Caco-2 (cell line): ENCODE measurements around the gene ZNF483. TPM values are rescaled to one million over a fixed set of nuclear protein-coding genes. Genes with fewer than 3 reads are reported as not detected.
A peak's percentile ranks its signal among the peaks of the same experiment; 100 is the strongest.
"Not testable (repeated sequence)": the region's sequence is repeated elsewhere in the genome, so short reads cannot be mapped to it uniquely, and the experiment has no call there.

Experiments used
- BruUV-seq: library from RNA; stranded (reverse); fragments of 400-500 nt; replicated peaks from 2 replicates; lab custom pipeline; 2021; lab: Mats Ljungman, UMichigan
- CTCF ChIA-PET: fragments of 300-600 bp; sonication (Branson Sonifier 250); formaldehyde crosslinking; loops from one replicate; lab custom pipeline; 2022; ENCODE audit warnings: antibody characterized with exemption; lab: Charles Lee
- POLR2A ChIA-PET: fragments of 300-600 bp; sonication (Branson Sonifier 250); formaldehyde crosslinking; loops from one replicate; lab custom pipeline; 2022; ENCODE audit warnings: antibody characterized with exemption; lab: Charles Lee
- DNase-seq, 2 experiments: peaks; one replicate each; pipeline versions ENCODE4 v3.0.0 to v3.0.0-alpha.2; 2020 to 2022
- H3K27me3 ChIP-seq: replicated peaks from 2 replicates; pipeline ENCODE4 v1.6.0; 2011; ENCODE audit warnings: low read length; ENCODE audit not compliant: control insufficient read depth, insufficient read depth
- H3K36me3 ChIP-seq: 2 replicates; pipeline ENCODE4 v1.5.1; 2011; ENCODE audit warnings: low read length; ENCODE audit not compliant: control insufficient read depth, insufficient read depth
- H3K4me1 ChIP-seq: fragments of 250-450 bp; sonication (Bioruptor Pico); 2 replicates; pipeline ENCODE4 v1.5.1; 2020; ENCODE audit warnings: mild to moderate bottlenecking
- H3K4me3 ChIP-seq: 2 replicates; pipeline ENCODE4 v1.5.1; 2011; ENCODE audit warnings: low read depth, mild to moderate bottlenecking, control low read depth, low read length
- H3K9me3 ChIP-seq: fragments of 250-450 bp; sonication (Bioruptor Pico); 2 replicates; pipeline ENCODE4 v1.5.1; 2020; ENCODE audit warnings: mild to moderate bottlenecking, moderate library complexity
- H3K27ac Mint-ChIP-seq: one replicate; pipeline ENCODE4 v1.8.0; 2022; ENCODE audit warnings: mixed read lengths; ENCODE audit not compliant: unreplicated experiment
- H3K27me3 Mint-ChIP-seq: one replicate; pipeline ENCODE4 v1.8.0; 2022; ENCODE audit warnings: mixed read lengths; ENCODE audit not compliant: insufficient read depth, unreplicated experiment
- H3K36me3 Mint-ChIP-seq: one replicate; pipeline ENCODE4 v1.8.0; 2022; ENCODE audit warnings: mild to moderate bottlenecking, mixed read lengths; ENCODE audit not compliant: insufficient read depth, unreplicated experiment
- H3K4me1 Mint-ChIP-seq: one replicate; pipeline ENCODE4 v1.8.0; 2022; ENCODE audit warnings: low read depth, mixed read lengths; ENCODE audit not compliant: unreplicated experiment
- H3K4me3 Mint-ChIP-seq: one replicate; pipeline ENCODE4 v1.8.0; 2022; ENCODE audit warnings: mild to moderate bottlenecking, moderate library complexity, mixed read lengths; ENCODE audit not compliant: unreplicated experiment
- H3K9me3 Mint-ChIP-seq: one replicate; pipeline ENCODE4 v1.8.0; 2022; ENCODE audit warnings: mixed read lengths; ENCODE audit not compliant: unreplicated experiment
- intact Hi-C: fragments of 100-400 bp; cut with micrococcal nuclease; formaldehyde crosslinking; loops from one replicate; pipeline ENCODE4 v1.10.0; 2022; ENCODE audit not compliant: unreplicated experiment
- total RNA-seq: library from RNA; stranded (reverse); gene quantifications from 2 replicates; pipeline ENCODE4 v1.2.3, GENCODE V29; 2022
- TF ChIP-seq, protein P1 (sequence below), 2 experiments: fragments of 200-600 bp in 1 of 2; IDR thresholded peaks; 1 replicate in 1 of 2; 2 replicates in 1 of 2; pipeline versions ENCODE4 v1.5.1 to v1.8.0; 2011 to 2022; ENCODE audit warnings: antibody characterized with exemption in 1 of 2, control low read depth in 1 of 2, inconsistent platforms in 1 of 2, low read depth in 1 of 2, low read length in 1 of 2, mild to moderate bottlenecking in 1 of 2, moderate library complexity in 1 of 2; ENCODE audit not compliant: insufficient read depth in 1 of 2, severe bottlenecking in 1 of 2, unreplicated experiment in 1 of 2

Gene ZNF483
- total RNA-seq, 1 experiment from 2014 or later, result not detected

- H3K27me3 ChIP-seq, result no peaks in the 10 kb centered on the region
- no peaks in the 10 kb centered on the region for H3K4me1 ChIP-seq
- intact Hi-C loops, result no loop called here
- no peak for DNase-seq
- BruUV-seq, result no TSS peak
- H3K27me3 Mint-ChIP-seq, result no peaks in the 10 kb centered on the region
- peaks cover 20% of the 10 kb centered on the region for H3K9me3 Mint-ChIP-seq
- H3K27ac Mint-ChIP-seq, result no peak overlapping the region
- POLR2A ChIA-PET, result no interaction called here
- H3K4me1 Mint-ChIP-seq, result no peaks in the 10 kb centered on the region
- H3K36me3 ChIP-seq, result no peaks in the 10 kb centered on the region
- H3K36me3 Mint-ChIP-seq, result peaks cover 17% of the 10 kb centered on the region
- CTCF ChIA-PET, result no interaction called here
- peaks cover 18% of the 10 kb centered on the region for H3K9me3 ChIP-seq
- TF ChIP-seq, protein P1, sequence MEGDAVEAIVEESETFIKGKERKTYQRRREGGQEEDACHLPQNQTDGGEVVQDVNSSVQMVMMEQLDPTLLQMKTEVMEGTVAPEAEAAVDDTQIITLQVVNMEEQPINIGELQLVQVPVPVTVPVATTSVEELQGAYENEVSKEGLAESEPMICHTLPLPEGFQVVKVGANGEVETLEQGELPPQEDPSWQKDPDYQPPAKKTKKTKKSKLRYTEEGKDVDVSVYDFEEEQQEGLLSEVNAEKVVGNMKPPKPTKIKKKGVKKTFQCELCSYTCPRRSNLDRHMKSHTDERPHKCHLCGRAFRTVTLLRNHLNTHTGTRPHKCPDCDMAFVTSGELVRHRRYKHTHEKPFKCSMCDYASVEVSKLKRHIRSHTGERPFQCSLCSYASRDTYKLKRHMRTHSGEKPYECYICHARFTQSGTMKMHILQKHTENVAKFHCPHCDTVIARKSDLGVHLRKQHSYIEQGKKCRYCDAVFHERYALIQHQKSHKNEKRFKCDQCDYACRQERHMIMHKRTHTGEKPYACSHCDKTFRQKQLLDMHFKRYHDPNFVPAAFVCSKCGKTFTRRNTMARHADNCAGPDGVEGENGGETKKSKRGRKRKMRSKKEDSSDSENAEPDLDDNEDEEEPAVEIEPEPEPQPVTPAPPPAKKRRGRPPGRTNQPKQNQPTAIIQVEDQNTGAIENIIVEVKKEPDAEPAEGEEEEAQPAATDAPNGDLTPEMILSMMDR (IDR thresholded peaks at IDR 0.05; ENCODE audit: insufficient read depth in 1 of 2, low read depth in 1 of 2, low read length in 1 of 2, severe bottlenecking in 1 of 2, unreplicated experiment in 1 of 2), result no peak
- no peak overlapping the region for H3K4me3 Mint-ChIP-seq
- no peak overlapping the region for H3K4me3 ChIP-seq
Measured at GRCh38 chr9:111559000-111559610, 34.1 kb downstream of the ZNF483 start.

DNA sequence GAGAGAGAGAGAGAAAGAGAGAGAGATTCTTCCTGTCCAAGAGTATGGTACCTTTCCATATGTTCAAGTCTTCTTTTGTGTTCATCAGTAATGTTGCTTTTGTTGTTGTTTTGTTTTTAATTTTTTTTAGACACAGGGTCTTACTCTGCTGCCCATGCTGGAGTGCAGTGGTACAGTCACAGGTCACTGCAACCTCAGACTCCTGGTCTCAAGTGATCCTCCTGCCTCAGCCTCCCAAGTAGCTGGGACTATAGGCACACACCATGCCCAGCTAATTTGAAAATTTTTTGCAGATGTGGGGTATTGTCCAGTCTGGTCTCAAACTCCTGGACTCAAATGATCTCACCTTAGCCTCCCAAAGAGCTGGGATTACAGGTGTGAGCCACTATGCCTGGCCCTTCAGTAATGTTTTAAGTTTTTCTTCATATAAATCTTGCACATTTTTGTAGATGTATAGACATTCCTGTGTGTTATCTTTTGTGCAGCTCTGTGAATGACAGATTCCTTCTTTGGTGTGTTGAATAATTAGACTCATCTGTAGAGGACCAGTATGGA lies 36.3 kb downstream of the ZNF483 start:
- Mint-ChIP-seq H3K4me3 (no peak overlapping the region), H3K27ac (no peak overlapping the region), H3K9me3 (peaks cover 10% of the 10 kb centered on the region), H3K4me1 (no peaks in the 10 kb centered on the region), H3K27me3 (no peaks in the 10 kb centered on the region), H3K36me3 (peaks cover 18% of the 10 kb centered on the region)
- intact Hi-C loops, result no loop called here
- BruUV-seq, result no TSS peak
- Histone ChIP-seq H3K36me3 (no peaks in the 10 kb centered on the region; the same call in 1 of the 2 replicates), H3K9me3 (peaks cover 12% of the 10 kb centered on the region), H3K27me3 (no peaks in the 10 kb centered on the region), H3K4me3 (no peak overlapping the region), H3K4me1 (no peaks in the 10 kb centered on the region)
- TF ChIP-seq, protein P1 (IDR thresholded peaks at IDR 0.05; ENCODE audit: insufficient read depth in 1 of 2, low read depth in 1 of 2, low read length in 1 of 2, severe bottlenecking in 1 of 2, unreplicated experiment in 1 of 2), result no peak
- no peak for DNase-seq
- ChIA-PET POLR2A (no interaction called here), CTCF (no interaction called here)

- intact Hi-C loops, result no loop called here
- no peaks in the 10 kb centered on the region for H3K27me3 ChIP-seq
- peaks cover 48% of the 10 kb centered on the region for H3K9me3 Mint-ChIP-seq
- no peak overlapping the region for H3K27ac Mint-ChIP-seq
- no peaks in the 10 kb centered on the region for H3K4me1 ChIP-seq
- no peak overlapping the region for H3K4me3 Mint-ChIP-seq
- POLR2A ChIA-PET, result no interaction called here
- peaks cover 26% of the 10 kb centered on the region for H3K9me3 ChIP-seq
- peaks cover 57% of the 10 kb centered on the region for H3K36me3 Mint-ChIP-seq
- no peak for DNase-seq
- no peaks in the 10 kb centered on the region for H3K27me3 Mint-ChIP-seq
- no peak overlapping the region for H3K4me3 ChIP-seq
- peaks cover 10% of the 10 kb centered on the region for H3K36me3 ChIP-seq
- TF ChIP-seq, protein P1 (IDR thresholded peaks at IDR 0.05; ENCODE audit: insufficient read depth in 1 of 2, low read depth in 1 of 2, low read length in 1 of 2, severe bottlenecking in 1 of 2, unreplicated experiment in 1 of 2), result no peak
- no TSS peak for BruUV-seq
- CTCF ChIA-PET, result no interaction called here
- H3K4me1 Mint-ChIP-seq, result no peaks in the 10 kb centered on the region
Measured at GRCh38 chr9:111566234-111566633, 41.3 kb downstream of the ZNF483 start.

DNA sequence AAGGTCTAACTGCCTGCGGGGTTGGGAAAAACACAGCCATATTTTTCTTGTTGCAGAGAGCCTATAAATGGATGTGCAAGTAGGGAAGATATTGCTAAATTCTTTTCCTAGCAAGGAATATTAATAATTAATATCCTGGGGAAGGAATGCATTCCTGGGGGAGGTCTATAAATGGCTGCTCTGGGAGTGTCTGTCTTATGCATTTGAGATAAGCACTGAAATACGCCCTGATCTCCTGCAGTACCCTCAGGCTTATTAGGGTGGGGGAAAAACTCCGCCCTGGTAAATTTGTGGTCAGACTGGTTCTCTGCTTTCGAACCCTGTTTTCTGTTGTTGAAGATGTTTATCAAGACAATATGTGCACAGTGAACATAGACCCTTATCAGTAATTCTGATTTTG lies 43.1 kb downstream of the ZNF483 start:
- CTCF ChIA-PET, H3K4me3 ChIP-seq, BruUV-seq, POLR2A ChIA-PET, intact Hi-C loops, H3K27me3 Mint-ChIP-seq, H3K4me3 Mint-ChIP-seq, H3K4me1 ChIP-seq, H3K27ac Mint-ChIP-seq, H3K27me3 ChIP-seq, H3K4me1 Mint-ChIP-seq: not testable (repeated sequence)
- DNase-seq, result peak in 1 of 2 experiments; percentile 35
- peaks cover 13% of the 10 kb centered on the region for H3K36me3 ChIP-seq
- H3K9me3 ChIP-seq, result peaks cover 26% of the 10 kb centered on the region
- H3K9me3 Mint-ChIP-seq, result peaks cover 48% of the 10 kb centered on the region
- H3K36me3 Mint-ChIP-seq, result peaks cover 74% of the 10 kb centered on the region
